ENCODE measurements around the gene CBLN1.

Gene CBLN1

DNA sequence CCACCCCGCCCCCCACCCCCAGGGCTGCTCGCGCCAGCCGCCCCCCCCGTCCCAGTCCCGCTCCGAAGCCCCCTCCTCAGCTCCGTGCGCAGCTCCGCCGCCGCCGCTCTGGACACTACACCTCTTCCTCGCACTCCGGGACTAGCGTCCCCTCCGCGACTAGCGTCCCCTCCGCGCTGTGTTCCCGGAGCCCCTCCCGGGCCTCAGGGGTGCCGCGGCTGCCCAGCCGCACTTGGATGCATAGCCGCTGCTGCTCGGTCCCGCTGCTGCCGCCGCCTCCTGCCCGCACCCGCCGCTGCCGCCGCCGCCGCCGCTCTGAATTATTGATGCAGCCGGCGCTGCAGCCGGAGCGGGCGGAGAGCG, at the start of gene CBLN1:
Gene CBLN1, minus strand, starts transcription at position 359 of the 363 bp plus-strand sequence. CDS start 373 bp downstream, outside the sequence.
- peak within 1 kb of the TSS in 1 of 2 experiments; percentile 38 for H3K4me3 ChIP-seq (ENCODE audit: low read depth in 1 of 2, low read length in 1 of 2)
- TF ChIP-seq CTCF (IDR thresholded peaks at IDR 0.05): no peak
- H3K9me3 ChIP-seq: no peaks in the 10 kb centered on the region
- peaks cover 0 to 13% of the 10 kb centered on the region in 2 experiments for H3K4me1 ChIP-seq (ENCODE audit: control insufficient read depth in 1 of 2, insufficient read depth in 1 of 2, low read depth in 1 of 2, low read length in 1 of 2)
- no peaks in the 10 kb centered on the region for H3K36me3 ChIP-seq
- peaks cover 100% of the 10 kb centered on the region for H3K27me3 ChIP-seq
- no peak within 1 kb of the TSS for H3K27ac ChIP-seq

DNA sequence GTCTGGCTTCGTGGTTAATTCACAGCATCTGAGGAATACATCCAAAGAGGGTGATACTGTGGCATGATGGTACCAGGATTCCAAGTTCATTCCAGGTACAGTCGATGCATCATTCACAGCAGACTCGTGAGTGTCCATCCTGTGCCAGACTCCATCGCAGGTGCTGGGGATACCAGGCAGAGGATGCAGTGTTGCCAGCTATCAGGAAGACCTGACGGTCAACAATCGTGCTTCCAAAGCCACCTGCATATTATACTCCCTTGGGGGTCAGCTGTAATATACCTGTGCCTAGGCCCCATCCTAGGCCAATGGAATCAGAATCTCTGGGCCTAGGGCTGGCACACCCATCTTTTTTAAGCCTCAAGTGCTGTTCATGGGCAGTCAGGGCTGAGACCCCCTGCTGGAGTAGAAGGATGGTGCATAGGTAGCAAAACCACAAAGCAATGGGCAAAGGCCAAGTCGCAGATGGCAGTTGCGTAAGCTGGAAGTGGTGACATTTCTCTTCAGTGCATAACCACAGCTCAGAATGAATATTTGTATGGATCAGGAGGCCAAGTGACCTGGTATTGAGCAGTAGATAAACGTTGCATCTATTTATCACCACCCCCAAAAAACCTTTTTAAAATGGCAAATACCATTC, 49.0 kb upstream of the CBLN1 start:
- Histone ChIP-seq H3K36me3 (no peaks in the 10 kb centered on the region), H3K27ac (no peak overlapping the region), H3K4me3 (ENCODE audit: low read depth in 1 of 2, low read length in 1 of 2) (no peak overlapping the region), H3K27me3 (no peaks in the 10 kb centered on the region), H3K4me1 (ENCODE audit: control insufficient read depth in 1 of 2, insufficient read depth in 1 of 2, low read depth in 1 of 2, low read length in 1 of 2) (no peaks in the 10 kb centered on the region), H3K9me3 (no peaks in the 10 kb centered on the region)
- no peak for TF ChIP-seq CTCF (IDR thresholded peaks at IDR 0.05)

GRCh38 chr16:49328325-49328724, 46.7 kb upstream of the CBLN1 start:
- no peaks in the 10 kb centered on the region for H3K9me3 ChIP-seq
- no peak overlapping the region for H3K4me3 ChIP-seq (ENCODE audit: low read depth in 1 of 2, low read length in 1 of 2)
- TF ChIP-seq CTCF (IDR thresholded peaks at IDR 0.05): no peak
- H3K27ac ChIP-seq: no peak overlapping the region
- no peaks in the 10 kb centered on the region for H3K36me3 ChIP-seq
- H3K4me1 ChIP-seq (ENCODE audit: control insufficient read depth in 1 of 2, insufficient read depth in 1 of 2, low read depth in 1 of 2, low read length in 1 of 2): no peaks in the 10 kb centered on the region
- no peaks in the 10 kb centered on the region for H3K27me3 ChIP-seq

DNA sequence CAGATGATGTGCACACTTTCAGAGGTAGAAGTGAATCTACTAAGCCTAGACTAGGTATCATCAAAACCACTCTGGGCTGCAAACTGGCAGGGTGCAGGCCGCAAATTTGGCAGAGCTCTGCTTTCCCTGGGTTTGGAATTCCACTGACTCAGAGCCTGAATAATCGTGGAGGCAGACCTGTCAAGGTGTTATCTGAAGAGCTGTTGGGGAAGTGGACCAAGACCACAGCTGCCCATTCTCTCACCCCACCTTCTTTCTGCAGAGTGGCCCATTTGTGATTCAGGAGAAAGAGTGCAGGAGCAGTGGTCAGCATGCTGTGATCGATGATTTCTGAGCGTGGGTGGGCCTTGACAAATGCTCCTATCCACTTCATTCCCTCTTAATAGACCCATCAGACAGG, 45.8 kb upstream of the CBLN1 start:
- H3K27me3 ChIP-seq: no peaks in the 10 kb centered on the region
- H3K36me3 ChIP-seq: no peaks in the 10 kb centered on the region
- H3K4me3 ChIP-seq (ENCODE audit: low read depth in 1 of 2, low read length in 1 of 2): no peak overlapping the region
- TF ChIP-seq CTCF (IDR thresholded peaks at IDR 0.05): no peak
- no peaks in the 10 kb centered on the region for H3K4me1 ChIP-seq (ENCODE audit: control insufficient read depth in 1 of 2, insufficient read depth in 1 of 2, low read depth in 1 of 2, low read length in 1 of 2)
- H3K9me3 ChIP-seq: no peaks in the 10 kb centered on the region
- H3K27ac ChIP-seq: no peak overlapping the region

DNA sequence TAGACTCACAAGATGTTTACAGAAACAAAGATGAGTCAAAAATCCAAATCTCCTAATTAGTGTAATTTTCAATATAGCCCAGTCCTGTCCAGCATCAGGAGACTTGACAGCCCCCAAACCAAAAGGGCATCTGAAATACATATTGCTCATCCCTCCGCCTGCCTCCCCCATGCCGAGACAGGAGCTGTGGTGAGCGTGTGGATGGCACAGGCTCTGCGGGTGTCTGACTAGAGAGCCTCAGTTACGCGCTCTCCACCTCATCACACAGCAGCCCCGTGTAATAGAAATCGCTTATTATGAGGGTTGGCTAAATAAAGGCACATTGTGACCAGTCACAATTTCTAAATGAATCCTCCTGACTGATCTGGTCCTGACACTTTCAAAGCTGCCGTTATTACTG, 43.1 kb upstream of the CBLN1 start:
- no peaks in the 10 kb centered on the region for H3K4me1 ChIP-seq (ENCODE audit: control insufficient read depth in 1 of 2, insufficient read depth in 1 of 2, low read depth in 1 of 2, low read length in 1 of 2)
- H3K36me3 ChIP-seq: no peaks in the 10 kb centered on the region
- no peaks in the 10 kb centered on the region for H3K27me3 ChIP-seq
- H3K4me3 ChIP-seq (ENCODE audit: low read depth in 1 of 2, low read length in 1 of 2): no peak overlapping the region
- no peaks in the 10 kb centered on the region for H3K9me3 ChIP-seq
- TF ChIP-seq CTCF (IDR thresholded peaks at IDR 0.05): no peak
- H3K27ac ChIP-seq: no peak overlapping the region
